ENCODE data around the gene FRY.

The FRY gene

DNA sequence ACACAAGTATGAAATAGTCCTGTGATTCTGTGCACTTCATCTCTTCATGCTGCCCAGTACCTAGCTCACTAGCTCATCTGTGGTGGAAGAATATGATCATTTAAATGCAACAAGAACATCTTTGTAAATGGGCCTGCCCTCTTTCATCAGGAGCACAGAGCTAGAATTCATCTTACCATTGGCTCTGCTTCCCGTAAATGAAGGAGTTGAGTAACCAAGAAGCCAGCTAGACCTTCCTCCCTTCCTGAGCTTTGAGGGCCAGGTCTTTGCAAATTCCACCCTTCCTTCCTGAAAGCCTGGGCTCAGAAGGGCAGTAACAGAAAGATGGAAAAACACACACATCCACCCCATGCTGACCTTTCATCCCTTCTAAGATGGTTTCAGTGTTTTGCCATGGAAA, 82.0 kb downstream of the FRY start:
- Mint-ChIP-seq H3K4me1 (ENCODE audit: low read depth) (peaks cover 16% of the 10 kb centered on the region), H3K4me3 (no peak overlapping the region), H3K9me3 (ENCODE audit: low read depth) (no peaks in the 10 kb centered on the region), H3K27ac (no peak overlapping the region), H3K27me3 (no peaks in the 10 kb centered on the region), H3K36me3 (no peaks in the 10 kb centered on the region)

DNA sequence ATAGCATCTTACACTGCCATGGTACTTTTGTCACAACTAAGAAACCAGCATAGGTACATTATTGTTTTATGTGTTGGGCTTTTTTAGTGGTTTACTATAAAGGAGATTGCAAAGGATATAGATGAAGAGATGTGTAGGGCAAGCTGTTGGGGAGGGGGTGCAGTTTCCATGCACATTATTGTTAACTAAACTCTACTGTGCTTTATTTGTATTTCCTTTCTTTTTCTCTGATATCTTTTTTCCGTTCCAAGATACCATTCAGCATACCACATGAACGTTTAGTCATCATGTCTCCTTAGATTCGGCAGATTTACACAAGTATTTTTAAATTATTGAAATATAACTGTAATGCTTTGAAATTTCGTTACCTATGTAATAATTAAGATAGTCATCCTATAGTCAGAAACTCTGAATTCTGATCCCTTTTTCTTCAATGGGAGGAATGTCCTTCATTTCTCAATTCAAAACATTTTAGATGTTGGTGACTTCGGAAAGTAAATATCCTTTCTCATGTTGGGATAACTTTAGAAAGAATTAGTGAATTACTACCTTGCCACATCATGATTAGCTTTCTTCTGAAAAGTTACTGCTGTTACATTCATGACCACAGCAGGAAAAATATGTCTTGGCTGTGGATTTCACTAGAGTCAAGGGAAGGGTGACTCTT, 82.8 kb downstream of the FRY start:
- no peaks in the 10 kb centered on the region for H3K27me3 Mint-ChIP-seq
- H3K9me3 Mint-ChIP-seq (ENCODE audit: low read depth) = no peaks in the 10 kb centered on the region
- peaks cover 16% of the 10 kb centered on the region for H3K4me1 Mint-ChIP-seq (ENCODE audit: low read depth)
- H3K36me3 Mint-ChIP-seq = no peaks in the 10 kb centered on the region
- no peak overlapping the region for H3K4me3 Mint-ChIP-seq
- H3K27ac Mint-ChIP-seq = no peak overlapping the region

DNA sequence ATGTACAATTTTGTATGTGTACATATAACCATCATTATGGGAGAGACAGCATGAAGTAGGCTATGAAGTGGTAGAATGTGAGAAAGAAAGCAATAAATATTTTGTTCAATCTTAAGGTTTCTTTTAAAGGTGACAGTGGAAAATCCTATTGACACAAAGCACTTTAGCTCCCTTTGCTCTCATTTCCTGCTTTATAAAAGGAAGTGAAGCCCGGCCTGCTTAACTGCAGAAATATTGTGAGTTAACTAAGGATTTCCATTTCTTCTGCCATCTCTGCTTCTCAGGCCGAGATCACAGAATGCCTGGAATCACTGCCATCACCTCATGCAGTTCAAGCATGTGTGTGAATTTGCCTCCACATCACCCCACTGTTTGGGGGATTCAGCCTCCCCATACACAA, 83.5 kb downstream of the FRY start:
- peaks cover 16% of the 10 kb centered on the region for H3K4me1 Mint-ChIP-seq (ENCODE audit: low read depth)
- no peak overlapping the region for H3K4me3 Mint-ChIP-seq
- H3K27me3 Mint-ChIP-seq = no peaks in the 10 kb centered on the region
- no peaks in the 10 kb centered on the region for H3K36me3 Mint-ChIP-seq
- H3K27ac Mint-ChIP-seq = no peak overlapping the region
- no peaks in the 10 kb centered on the region for H3K9me3 Mint-ChIP-seq (ENCODE audit: low read depth)

DNA sequence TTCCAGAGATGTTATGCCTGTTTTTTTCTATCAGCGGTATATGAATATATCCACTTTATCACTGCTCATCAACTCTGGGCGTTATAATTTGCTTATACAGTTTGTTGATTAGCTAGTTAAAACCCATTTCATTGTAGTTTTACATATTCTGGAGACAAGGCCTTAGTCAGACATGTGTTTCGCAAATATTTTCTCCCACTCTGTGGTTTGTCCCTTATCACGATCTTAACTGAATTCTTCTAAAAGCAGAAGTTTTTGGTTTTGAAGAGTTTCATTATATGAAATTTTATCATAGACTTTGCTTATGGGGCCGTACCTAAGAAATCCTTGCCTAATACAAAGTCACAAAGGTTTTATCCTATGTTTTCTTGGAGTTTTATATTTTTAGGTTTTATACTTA, 84.6 kb downstream of the FRY start:
- peaks cover 16% of the 10 kb centered on the region for H3K4me1 Mint-ChIP-seq (ENCODE audit: low read depth)
- no peaks in the 10 kb centered on the region for H3K36me3 Mint-ChIP-seq
- H3K27ac Mint-ChIP-seq = no peak overlapping the region
- no peak overlapping the region for H3K4me3 Mint-ChIP-seq
- no peaks in the 10 kb centered on the region for H3K9me3 Mint-ChIP-seq (ENCODE audit: low read depth)
- no peaks in the 10 kb centered on the region for H3K27me3 Mint-ChIP-seq

DNA sequence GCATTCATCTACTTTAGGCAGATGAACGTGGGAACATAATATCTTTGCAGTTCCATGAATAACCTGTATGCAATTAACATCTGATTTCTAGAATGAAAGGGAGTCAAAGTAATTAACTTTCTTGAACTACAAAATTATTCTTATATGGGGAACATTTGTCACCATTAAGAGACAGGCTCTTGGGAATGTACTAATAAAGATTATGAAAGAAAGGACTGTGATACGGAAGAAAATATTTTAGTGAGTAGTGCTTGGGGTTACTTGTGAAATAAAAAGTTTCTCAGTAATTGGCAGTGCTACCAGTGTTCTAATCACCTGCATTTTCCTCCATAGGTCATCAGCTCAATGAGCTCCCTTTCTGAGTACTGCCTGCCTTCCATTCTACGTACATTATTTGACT, 85.4 kb downstream of the FRY start:
- Mint-ChIP-seq H3K27me3 (no peaks in the 10 kb centered on the region), H3K27ac (no peak overlapping the region), H3K4me1 (ENCODE audit: low read depth) (peaks cover 16% of the 10 kb centered on the region), H3K9me3 (ENCODE audit: low read depth) (no peaks in the 10 kb centered on the region), H3K36me3 (no peaks in the 10 kb centered on the region), H3K4me3 (no peak overlapping the region)

DNA sequence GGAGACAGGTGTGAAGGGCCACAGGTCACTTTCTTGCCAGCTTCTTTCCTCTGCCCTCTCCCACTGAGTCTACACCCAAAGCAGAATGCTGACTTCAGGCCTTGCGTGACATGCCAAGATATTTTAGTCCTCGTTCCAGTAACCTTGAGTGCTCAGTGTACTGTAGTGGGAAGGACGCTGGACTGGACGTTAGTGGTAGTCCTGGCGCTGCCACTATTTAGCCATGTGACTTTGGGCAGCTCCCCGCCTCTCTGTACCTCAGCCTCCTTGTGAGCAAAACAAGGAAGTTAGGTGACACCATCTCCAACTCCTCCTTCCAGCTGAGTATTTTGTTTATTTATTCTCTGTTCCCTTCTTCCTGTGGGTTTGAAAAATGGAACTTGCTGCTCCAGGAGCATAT, 86.1 kb downstream of the FRY start:
- Mint-ChIP-seq H3K9me3 (ENCODE audit: low read depth) (peaks cover 5% of the 10 kb centered on the region), H3K4me1 (ENCODE audit: low read depth) (peaks cover 16% of the 10 kb centered on the region)

GRCh38 chr13:32121316-32121715, 89.7 kb downstream of the FRY start:
- peaks cover 3% of the 10 kb centered on the region for H3K36me3 Mint-ChIP-seq
- no peak overlapping the region for H3K27ac Mint-ChIP-seq
- H3K27me3 Mint-ChIP-seq = no peaks in the 10 kb centered on the region
- no peaks in the 10 kb centered on the region for H3K4me1 Mint-ChIP-seq (ENCODE audit: low read depth)
- no peak overlapping the region for H3K4me3 Mint-ChIP-seq
- peaks cover 5% of the 10 kb centered on the region for H3K9me3 Mint-ChIP-seq (ENCODE audit: low read depth)

More for the DNA sequence above, 86.1 kb downstream of the FRY start:
- Mint-ChIP-seq H3K27me3 (no peaks in the 10 kb centered on the region), H3K4me3 (no peak overlapping the region), H3K36me3 (no peaks in the 10 kb centered on the region), H3K27ac (no peak overlapping the region)

GRCh38 chr13:32124743-32125142, 93.2 kb downstream of the FRY start:
- Mint-ChIP-seq H3K4me3 (no peak overlapping the region), H3K9me3 (ENCODE audit: low read depth) (peaks cover 5% of the 10 kb centered on the region), H3K27me3 (no peaks in the 10 kb centered on the region), H3K4me1 (ENCODE audit: low read depth) (no peaks in the 10 kb centered on the region), H3K27ac (no peak overlapping the region), H3K36me3 (peaks cover 3% of the 10 kb centered on the region)

DNA sequence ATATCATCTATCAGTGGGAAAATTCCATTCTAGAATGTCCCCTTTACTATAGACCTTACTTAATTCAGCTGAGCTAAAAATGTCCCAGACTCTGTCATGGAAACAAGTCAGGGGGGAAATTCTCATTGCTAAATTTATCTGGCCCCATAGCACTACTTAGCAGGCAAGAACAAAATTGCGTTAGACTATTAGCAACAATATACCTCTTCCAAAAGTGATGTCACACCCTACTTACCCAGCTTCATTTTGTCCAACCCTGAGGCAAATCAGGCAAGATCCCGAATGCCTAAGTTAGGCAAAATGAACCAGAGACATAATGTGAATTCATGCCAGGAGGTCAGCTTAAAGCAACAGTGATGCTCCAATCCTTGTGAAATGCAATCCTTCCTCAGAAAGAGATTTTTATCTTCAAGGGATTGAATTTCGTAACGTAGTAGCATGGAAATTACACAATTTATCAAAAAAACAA, 93.7 kb downstream of the FRY start:
- Mint-ChIP-seq H3K4me1 (ENCODE audit: low read depth) (no peaks in the 10 kb centered on the region), H3K27ac (no peak overlapping the region), H3K36me3 (peaks cover 3% of the 10 kb centered on the region), H3K27me3 (no peaks in the 10 kb centered on the region), H3K4me3 (no peak overlapping the region), H3K9me3 (ENCODE audit: low read depth) (peaks cover 5% of the 10 kb centered on the region)

- Mint-ChIP-seq H3K4me3 (no peak overlapping the region), H3K27ac (no peak overlapping the region)
Observed at GRCh38 chr13:32125751-32126150, 94.2 kb downstream of the FRY start.

DNA sequence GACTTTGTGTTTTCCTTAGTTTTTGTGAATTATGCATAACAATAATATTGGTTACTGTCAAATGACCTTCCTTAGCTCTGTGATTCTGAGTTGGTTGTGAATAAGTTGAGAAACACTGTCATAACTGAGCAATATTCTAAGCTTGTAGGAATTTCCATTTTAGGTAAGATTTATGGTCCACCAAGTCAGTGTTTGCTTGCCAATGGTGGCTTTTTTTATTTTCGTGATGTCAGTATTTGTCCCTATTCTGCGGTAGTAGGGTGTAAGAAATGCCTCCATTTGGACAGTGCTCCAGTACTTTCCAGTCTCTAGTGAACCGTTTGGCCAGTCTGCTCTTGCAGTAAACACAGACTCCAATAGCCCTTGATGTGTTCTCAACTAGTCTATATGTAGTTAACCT, 94.7 kb downstream of the FRY start:
- no peak overlapping the region for H3K4me3 Mint-ChIP-seq
- H3K4me1 Mint-ChIP-seq (ENCODE audit: low read depth) = no peaks in the 10 kb centered on the region
- H3K9me3 Mint-ChIP-seq (ENCODE audit: low read depth) = peaks cover 5% of the 10 kb centered on the region
- H3K27ac Mint-ChIP-seq = no peak overlapping the region
- H3K36me3 Mint-ChIP-seq = peaks cover 3% of the 10 kb centered on the region
- no peaks in the 10 kb centered on the region for H3K27me3 Mint-ChIP-seq

More at GRCh38 chr13:32125751-32126150, 94.2 kb downstream of the FRY start:
- Mint-ChIP-seq H3K36me3 (peaks cover 3% of the 10 kb centered on the region), H3K4me1 (ENCODE audit: low read depth) (no peaks in the 10 kb centered on the region), H3K27me3 (no peaks in the 10 kb centered on the region), H3K9me3 (ENCODE audit: low read depth) (peaks cover 5% of the 10 kb centered on the region)

DNA sequence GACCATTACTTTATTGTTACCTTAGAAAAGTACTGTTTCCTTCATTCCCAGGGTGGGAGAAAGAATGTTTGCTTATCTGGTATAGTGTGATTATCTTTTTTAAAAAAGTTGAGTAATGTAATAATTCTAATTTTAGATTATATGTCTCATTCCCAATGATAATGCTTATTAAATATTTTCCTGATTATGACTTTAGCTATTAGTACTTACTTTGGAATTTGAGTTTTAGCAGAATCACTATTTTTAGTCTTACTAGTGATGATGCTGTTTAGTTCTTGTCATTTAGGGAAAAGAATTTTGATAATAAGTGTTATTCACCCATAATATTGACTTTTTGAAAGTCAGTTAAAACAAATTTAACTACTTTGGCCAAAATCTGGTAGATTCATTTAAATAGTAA, 95.2 kb downstream of the FRY start:
- Mint-ChIP-seq H3K36me3 (peaks cover 3% of the 10 kb centered on the region), H3K4me3 (no peak overlapping the region), H3K27me3 (no peaks in the 10 kb centered on the region), H3K9me3 (ENCODE audit: low read depth) (peaks cover 5% of the 10 kb centered on the region), H3K4me1 (ENCODE audit: low read depth) (no peaks in the 10 kb centered on the region), H3K27ac (no peak overlapping the region)

DNA sequence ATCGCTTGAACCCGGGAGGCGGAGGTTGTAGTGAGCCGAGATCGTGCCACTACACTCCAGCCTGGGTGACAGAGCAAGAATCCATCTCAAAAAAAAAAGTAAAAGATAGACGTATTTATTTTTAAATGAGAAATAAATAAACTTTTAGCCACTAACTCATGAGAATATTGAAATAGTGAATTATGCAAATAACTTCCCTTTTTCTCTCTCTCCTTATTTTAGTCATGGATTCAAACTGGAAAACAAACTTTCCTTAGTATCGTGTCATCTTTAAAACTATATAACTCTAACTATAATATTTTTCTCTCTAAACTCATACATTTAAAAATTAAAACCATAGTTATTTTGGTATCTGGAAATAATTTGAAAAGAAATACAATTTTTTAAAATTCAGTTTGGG, 96.1 kb downstream of the FRY start:
- H3K27ac Mint-ChIP-seq = no peak overlapping the region
- H3K27me3 Mint-ChIP-seq = no peaks in the 10 kb centered on the region
- peaks cover 3% of the 10 kb centered on the region for H3K36me3 Mint-ChIP-seq
- no peak overlapping the region for H3K4me3 Mint-ChIP-seq
- H3K9me3 Mint-ChIP-seq (ENCODE audit: low read depth) = peaks cover under 1% of the 10 kb centered on the region
- H3K4me1 Mint-ChIP-seq (ENCODE audit: low read depth) = no peaks in the 10 kb centered on the region

DNA sequence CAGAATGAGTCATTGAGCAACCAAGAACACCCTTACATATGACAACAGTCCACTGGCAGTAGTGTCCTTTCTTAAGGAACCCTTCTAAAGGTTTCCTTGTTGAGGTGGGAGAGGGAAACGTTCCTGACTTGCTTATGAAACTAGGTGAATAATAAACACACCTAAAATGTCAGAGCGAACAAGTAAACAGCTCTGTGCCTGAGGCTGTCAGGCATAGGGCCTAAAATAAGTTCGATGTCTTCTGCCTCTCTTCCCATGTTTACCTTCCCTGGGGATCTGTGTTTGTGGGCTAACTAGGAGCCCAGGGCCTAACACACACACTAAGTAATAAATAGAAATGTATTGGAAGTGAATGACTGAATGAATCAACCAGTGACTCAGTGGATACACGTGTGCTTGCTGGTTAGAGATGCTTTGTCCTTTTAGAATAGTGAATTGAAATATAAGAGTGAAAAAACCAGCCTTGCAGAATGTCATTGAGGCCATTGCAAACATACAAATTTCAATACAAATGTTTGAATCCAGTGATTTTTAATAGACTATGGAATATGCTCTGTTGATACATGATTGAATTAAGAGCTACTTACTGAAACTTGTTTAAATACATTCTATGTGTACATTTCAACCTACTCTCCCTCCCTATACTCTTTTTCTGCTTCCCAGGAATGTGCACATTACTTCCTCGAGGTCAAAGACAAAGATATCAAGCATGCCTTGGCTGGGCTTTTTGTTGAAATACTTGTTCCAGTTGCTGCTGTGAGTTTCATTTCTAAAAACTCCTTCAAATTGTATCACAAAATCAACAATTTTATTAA, 102.9 kb downstream of the FRY start:
- no peaks in the 10 kb centered on the region for H3K9me3 Mint-ChIP-seq (ENCODE audit: low read depth)
- H3K27ac Mint-ChIP-seq = no peak overlapping the region
- no peak overlapping the region for H3K4me3 Mint-ChIP-seq
- no peaks in the 10 kb centered on the region for H3K27me3 Mint-ChIP-seq
- no peaks in the 10 kb centered on the region for H3K36me3 Mint-ChIP-seq
- no peaks in the 10 kb centered on the region for H3K4me1 Mint-ChIP-seq (ENCODE audit: low read depth)

DNA sequence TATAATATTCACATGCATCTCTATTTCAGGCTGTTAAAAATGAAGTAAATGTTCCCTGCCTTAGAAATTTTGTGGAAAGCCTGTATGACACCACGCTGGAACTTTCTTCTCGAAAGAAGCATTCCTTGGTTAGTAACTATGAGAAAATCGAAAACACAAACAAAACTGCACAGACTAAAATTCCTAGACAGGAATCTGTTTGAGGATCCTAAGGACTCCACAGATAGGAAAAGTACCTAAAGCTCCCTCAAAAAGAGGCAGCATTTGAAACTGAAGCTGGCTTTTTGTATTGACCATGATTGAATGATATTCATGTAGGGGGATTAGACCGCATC, 103.4 kb downstream of the FRY start:
- H3K9me3 Mint-ChIP-seq (ENCODE audit: low read depth) = no peaks in the 10 kb centered on the region
- H3K36me3 Mint-ChIP-seq = no peaks in the 10 kb centered on the region
- H3K27me3 Mint-ChIP-seq = no peaks in the 10 kb centered on the region

GRCh38 chr13:32135655-32136054, 104.1 kb downstream of the FRY start:
- H3K4me1 Mint-ChIP-seq (ENCODE audit: low read depth) = no peaks in the 10 kb centered on the region
- no peak overlapping the region for H3K4me3 Mint-ChIP-seq
- H3K36me3 Mint-ChIP-seq = no peaks in the 10 kb centered on the region
- no peaks in the 10 kb centered on the region for H3K27me3 Mint-ChIP-seq
- no peak overlapping the region for H3K27ac Mint-ChIP-seq
- no peaks in the 10 kb centered on the region for H3K9me3 Mint-ChIP-seq (ENCODE audit: low read depth)

More for the DNA sequence above, 103.4 kb downstream of the FRY start:
- Mint-ChIP-seq H3K4me3 (no peak overlapping the region), H3K27ac (no peak overlapping the region), H3K4me1 (ENCODE audit: low read depth) (no peaks in the 10 kb centered on the region)

Data from activated naive CD8-positive, alpha-beta T cell (primary cell).